H1 (cell line): Measurements from ENCODE around the gene CCL25. TPM values are rescaled to one million over a fixed set of nuclear protein-coding genes. Genes with fewer than 3 reads are reported as not detected.

Experiments
- CTCF ChIA-PET: fragments of 300-600 bp; sonication (Branson Sonifier 250); formaldehyde crosslinking; loops from one replicate; lab custom pipeline; 2021; ENCODE audit not compliant: partially characterized antibody; lab: Charles Lee
- POLR2A ChIA-PET: fragments of 300-600 bp; sonication (Branson Sonifier 250); formaldehyde crosslinking; loops from one replicate; lab custom pipeline; 2021; ENCODE audit warnings: inconsistent platforms; ENCODE audit not compliant: partially characterized antibody; lab: Charles Lee
- DNase-seq, 2 experiments: peaks; one replicate each; pipeline versions ENCODE4 v3.0.0 to v3.0.0-alpha.2; 2010 to 2022; ENCODE audit warnings: low spot score in 2 of 2, low read depth in 1 of 2, mixed read lengths in 1 of 2
- FAIRE-seq: peaks from 2 replicates; lab custom pipeline; 2011; peaks lifted over from hg19 to GRCh38; lab: Jason Lieb, UNC
- H2AFZ ChIP-seq: 2 replicates; pipeline ENCODE4 v1.8.1; 2012; ENCODE audit warnings: low read length, inconsistent platforms
- H2AK5ac ChIP-seq: 2 replicates; pipeline ENCODE4 v1.6.1; 2013; ENCODE audit warnings: low read depth, low read length
- H2BK120ac ChIP-seq: replicated peaks from 2 replicates; pipeline ENCODE3; 2013; ENCODE audit warnings: low read depth, low read length, inconsistent platforms
- H2BK12ac ChIP-seq: 2 replicates; pipeline ENCODE4 v1.6.1; 2013; ENCODE audit warnings: low read depth, low read length
- H2BK15ac ChIP-seq: 2 replicates; pipeline ENCODE4 v1.6.1; 2013; ENCODE audit warnings: low read length
- H2BK20ac ChIP-seq: 2 replicates; pipeline ENCODE4 v1.6.1; 2013; ENCODE audit warnings: low read length
- H2BK5ac ChIP-seq: 2 replicates; pipeline ENCODE4 v1.6.1; 2013; ENCODE audit warnings: low read depth, low read length
- H3K14ac ChIP-seq: 2 replicates; pipeline ENCODE4 v1.6.1; 2013; ENCODE audit warnings: inconsistent platforms; ENCODE audit not compliant: insufficient read length
- H3K18ac ChIP-seq: 2 replicates; pipeline ENCODE4 v1.6.1; 2013; ENCODE audit warnings: low read length; ENCODE audit errors: extremely low read depth
- H3K23ac ChIP-seq: 2 replicates; pipeline ENCODE4 v1.6.1; 2013; ENCODE audit warnings: inconsistent platforms; ENCODE audit not compliant: insufficient read length
- H3K23me2 ChIP-seq: 2 replicates; pipeline ENCODE4 v1.6.1; 2013; ENCODE audit warnings: low read depth, low read length
- H3K27ac ChIP-seq: 2 replicates; pipeline ENCODE4 v1.6.1; 2011; ENCODE audit warnings: low read depth, low read length, inconsistent platforms
- H3K27me3 ChIP-seq, 4 experiments: replicated peaks in 1 of 4; 1 replicate in 1 of 4; 2 replicates in 3 of 4; pipeline versions ENCODE4 v1.6.1 to v1.8.1; 2011 to 2013; ENCODE audit warnings: low read length in 3 of 4, mild to moderate bottlenecking in 3 of 4, inconsistent platforms in 2 of 4, mixed read lengths in 2 of 4, moderate library complexity in 1 of 4; ENCODE audit not compliant: control insufficient read depth in 3 of 4, insufficient read depth in 3 of 4; ENCODE audit errors: extremely low read depth in 1 of 4
- H3K36me3 ChIP-seq, 4 experiments: 2 replicates each; pipeline versions ENCODE4 v1.6.1 to v1.8.1; 2011 to 2013; ENCODE audit warnings: mild to moderate bottlenecking in 4 of 4, low read length in 3 of 4, moderate library complexity in 2 of 4, control low read depth in 1 of 4, inconsistent platforms in 1 of 4; ENCODE audit not compliant: insufficient read depth in 4 of 4, control insufficient read depth in 2 of 4
- H3K4ac ChIP-seq: replicated peaks from 2 replicates; pipeline ENCODE3; 2013; ENCODE audit warnings: low read length, low read depth, mixed read lengths, inconsistent platforms; ENCODE audit not compliant: insufficient read length
- H3K4me1 ChIP-seq, 4 experiments: replicated peaks in 1 of 4; 1 replicate in 1 of 4; 2 replicates in 3 of 4; pipeline versions ENCODE4 v1.6.1 to v1.8.1; 2011 to 2013; ENCODE audit warnings: low read length in 3 of 4, inconsistent platforms in 2 of 4, mixed read lengths in 1 of 4; ENCODE audit not compliant: insufficient read depth in 4 of 4, control insufficient read depth in 3 of 4
- H3K4me2 ChIP-seq, 2 experiments: 2 replicates each; pipeline versions ENCODE4 v1.6.1 to v1.8.1; 2011 to 2013; ENCODE audit warnings: low read depth in 2 of 2, low read length in 2 of 2, control low read depth in 1 of 2, inconsistent platforms in 1 of 2, mild to moderate bottlenecking in 1 of 2; ENCODE audit not compliant: insufficient read depth in 1 of 2
- H3K4me3 ChIP-seq, 4 experiments: fragments of 200-600, 300-600 bp in 1 of 4; sonication (generic), shearing (Covaris generic), sonication (Bioruptor Twin) in 1 of 4; 2 replicates each; pipeline versions ENCODE4 v1.5.1 to v1.8.1; 2011 to 2016; ENCODE audit warnings: low read length in 4 of 4, low read depth in 3 of 4, control low read depth in 2 of 4, inconsistent platforms in 2 of 4, mild to moderate bottlenecking in 2 of 4, mixed read lengths in 1 of 4, moderate library complexity in 1 of 4; ENCODE audit not compliant: insufficient read depth in 2 of 4; ENCODE audit errors: extremely low read depth in 1 of 4
- H3K56ac ChIP-seq: replicated peaks from 2 replicates; pipeline ENCODE3; 2013; ENCODE audit warnings: low read depth, mild to moderate bottlenecking, mixed read lengths, low read length, inconsistent platforms; ENCODE audit not compliant: insufficient read length
- H3K79me1 ChIP-seq: 2 replicates; pipeline ENCODE4 v1.6.1; 2013; ENCODE audit warnings: low read depth, low read length, control low read depth
- H3K79me2 ChIP-seq, 2 experiments: 2 replicates each; pipeline versions ENCODE4 v1.6.1 to v1.8.1; 2012 to 2013; ENCODE audit warnings: low read length in 2 of 2, mild to moderate bottlenecking in 2 of 2, inconsistent platforms in 1 of 2; ENCODE audit not compliant: insufficient read depth in 2 of 2, control insufficient read depth in 1 of 2
- H3K9ac ChIP-seq, 4 experiments: replicated peaks in 1 of 4; 1 replicate in 1 of 4; 2 replicates in 3 of 4; pipeline versions ENCODE4 v1.6.1 to v1.8.1; 2011 to 2013; ENCODE audit warnings: low read depth in 3 of 4, low read length in 3 of 4, control low read depth in 2 of 4, mild to moderate bottlenecking in 2 of 4, moderate library complexity in 2 of 4, inconsistent platforms in 1 of 4; ENCODE audit errors: extremely low read depth in 1 of 4
- H3K9me3 ChIP-seq, 2 experiments: 2 replicates each; pipeline versions ENCODE4 v1.6.1 to v1.8.1; 2012 to 2013; ENCODE audit warnings: mild to moderate bottlenecking in 2 of 2, moderate library complexity in 2 of 2, control low read depth in 1 of 2, inconsistent platforms in 1 of 2, low read depth in 1 of 2, low read length in 1 of 2, mixed read lengths in 1 of 2; ENCODE audit not compliant: insufficient read depth in 2 of 2
- H4K20me1 ChIP-seq, 2 experiments: replicated peaks in 1 of 2; 2 replicates each; pipeline versions ENCODE3 to v1.8.1; 2011 to 2013; ENCODE audit warnings: inconsistent platforms in 2 of 2, low read length in 2 of 2, mild to moderate bottlenecking in 1 of 2; ENCODE audit not compliant: insufficient read depth in 2 of 2, control insufficient read depth in 1 of 2
- H4K5ac ChIP-seq: 2 replicates; pipeline ENCODE4 v1.6.1; 2013; ENCODE audit warnings: low read length, low read depth, mixed read lengths, inconsistent platforms; ENCODE audit not compliant: insufficient read length
- H4K8ac ChIP-seq: 2 replicates; pipeline ENCODE4 v1.8.0; 2013; ENCODE audit warnings: mild to moderate bottlenecking, moderate library complexity, low read length, inconsistent platforms; ENCODE audit not compliant: insufficient read depth; ENCODE audit errors: extremely low read depth
- H4K91ac ChIP-seq: replicated peaks from 2 replicates; pipeline ENCODE3; 2013; ENCODE audit warnings: low read length, mixed read lengths, inconsistent platforms; ENCODE audit not compliant: insufficient read length
- EGR1 ChIP-seq: IDR thresholded peaks from 2 replicates; pipeline ENCODE4 v1.6.1; 2011; ENCODE audit warnings: low read depth, low read length, borderline replicate concordance
- JUND ChIP-seq: IDR thresholded peaks from 2 replicates; pipeline ENCODE4 v1.6.1; 2011; ENCODE audit warnings: mild to moderate bottlenecking, improper control_type of control experiment, low read length
- KDM5A ChIP-seq: fragments of 200-600 bp; IDR thresholded peaks from 2 replicates; pipeline ENCODE4 v1.7.1; 2012; ENCODE audit warnings: mild to moderate bottlenecking, low read length, inconsistent platforms, mixed read lengths
- MAFK ChIP-seq: IDR thresholded peaks from 2 replicates; pipeline ENCODE4 v1.6.1; 2012; ENCODE audit warnings: low read depth, mild to moderate bottlenecking, improper control_type of control experiment, low read length
- RBBP5 ChIP-seq: IDR thresholded peaks from 2 replicates; pipeline ENCODE4 v1.7.1; 2012; ENCODE audit warnings: low read depth, mild to moderate bottlenecking, inconsistent platforms, low read length, moderate library complexity, borderline replicate concordance
- RFX5 ChIP-seq: IDR thresholded peaks from 2 replicates; pipeline ENCODE4 v1.6.1; 2011; ENCODE audit warnings: low read depth, low read length, improper control_type of control experiment, borderline replicate concordance
- RXRA ChIP-seq: IDR thresholded peaks from 2 replicates; pipeline ENCODE4 v1.6.1; 2011; ENCODE audit warnings: low read depth, mild to moderate bottlenecking, low read length, moderate library complexity; ENCODE audit not compliant: insufficient read depth
- SIRT6 ChIP-seq: IDR thresholded peaks from one replicate; pipeline ENCODE4 v1.7.1; 2012; ENCODE audit warnings: low read length, inconsistent platforms
- SRF ChIP-seq: IDR thresholded peaks from 2 replicates; pipeline ENCODE4 v1.6.1; 2011; ENCODE audit warnings: mild to moderate bottlenecking, low read depth, low read length, moderate library complexity
- TBP ChIP-seq: IDR thresholded peaks from 2 replicates; pipeline ENCODE4 v1.6.1; 2011; ENCODE audit warnings: low read depth, low read length, improper control_type of control experiment
- WGBS, 2 experiments: shearing (Covaris generic) in 1 of 2; methylation state at CpG; one replicate each; pipeline versions ENCODE4 v1.1.6 to v1.1.7; 2013 to 2015; ENCODE audit warnings: low lambda C conversion rate in 2 of 2, mixed read lengths in 2 of 2, inconsistent platforms in 1 of 2, low coverage in 1 of 2, missing lambda C conversion rate in 1 of 2; ENCODE audit not compliant: insufficient replicate concordance in 2 of 2, insufficient coverage in 1 of 2, insufficient read length in 1 of 2; ENCODE audit errors: extremely low coverage in 1 of 2, missing lambda C conversion rate in 1 of 2; 5-methylcytosine and 5-hydroxymethylcytosine counted together
- polyA plus RNA-seq, 7 experiments: library from polyadenylated mRNA; depleted of rRNA in 3 of 7; stranded (reverse) in 5 of 7; unstranded in 2 of 7; fragments of >200 nt in 5 of 7; fragments of 200-250 nt in 2 of 7; gene quantifications; 1 replicate in 5 of 7; 2 replicates in 1 of 7; 4 replicates in 1 of 7; pipeline versions ENCODE4 v1.2.1 to v1.2.3, GENCODE V29; 2011 to 2013; ENCODE audit warnings: missing spikeins in 2 of 7, mixed read lengths in 2 of 7
- total RNA-seq: library from RNA; stranded (reverse); fragmentation: NEBNext Ultra II Directional; extraction: Animal tissue kit (Norgen Biotek cat#: 25700); gene quantifications from 2 replicates; pipeline ENCODE4 v1.2.1, GENCODE V29; 2021

Gene CCL25
- total and polyA plus RNA-seq, 2 of the 8 experiments (the other 6 are each of a cell fraction or from before 2014, with no cell fraction given): 0.59 TPM; not detected in 1

GRCh38 chr19:8054169-8054568 lies 1.6 kb downstream of the CCL25 start:
- H3K27ac ChIP-seq: no peak overlapping the region
- no peak overlapping the region for H3K56ac ChIP-seq
- no peaks in the 10 kb centered on the region; the same call in 1 of the 2 replicates for H3K23me2 ChIP-seq
- no peak overlapping the region for H3K4me3 ChIP-seq
- H3K4me1 ChIP-seq: peaks cover 2 to 18% (median 7%) of the 10 kb centered on the region in 4 experiments; a peak in 6 of 7 replicates
- H3K27me3 ChIP-seq: peaks cover 0 to 5% (median 2%) of the 10 kb centered on the region in 4 experiments; a peak in 4 of 7 replicates
- H3K9me3 ChIP-seq: no peaks in the 10 kb centered on the region
- no peak overlapping the region for H2AFZ ChIP-seq
- H3K79me1 ChIP-seq: no peaks in the 10 kb centered on the region
- no peak overlapping the region for H2BK120ac ChIP-seq
- no peak overlapping the region for H4K5ac ChIP-seq
- WGBS, 2 experiments: 70% methylated on average over 9 of the region's 9 CpGs; no CpG with 5 or more reads in 1 of the 2 experiments
- FAIRE-seq: no peak
- H4K8ac ChIP-seq: no peak overlapping the region
- no peak overlapping the region for H2BK15ac ChIP-seq
- no peak overlapping the region for H2BK5ac ChIP-seq
- no peak for DNase-seq
- H3K4me2 ChIP-seq: peak overlapping the region in 1 of 2 experiments; percentile 18; a peak in 1 of 4 replicates
- no peaks in the 10 kb centered on the region for H3K79me2 ChIP-seq
- H3K4ac ChIP-seq: no peak overlapping the region
- CTCF ChIA-PET: interaction anchor here (0.6 to 4.8 kb wide), 7 partner anchors 14 to 69 kb away, joined by 3 to 39 read pairs (median 3); no protein-coding TSS in a partner anchor
- POLR2A ChIA-PET: interaction anchor here (0.6 to 2.8 kb wide), 3 partner anchors 14 to 361 kb away, joined by 3 to 8 read pairs (median 3); no protein-coding TSS in a partner anchor
- no peak overlapping the region for H2BK20ac ChIP-seq
- H4K20me1 ChIP-seq: no peaks in the 10 kb centered on the region
- no peak overlapping the region for H3K23ac ChIP-seq
- H3K9ac ChIP-seq: no peak overlapping the region
- H3K18ac ChIP-seq: peak overlapping the region; percentile 7
- no peak overlapping the region for H2BK12ac ChIP-seq
- no peak overlapping the region for H4K91ac ChIP-seq
- no peak overlapping the region for H2AK5ac ChIP-seq
- TF ChIP-seq KDM5A: no peak
- no peak for TF ChIP-seq JUND
- TF ChIP-seq RBBP5: no peak
- no peak for TF ChIP-seq TBP
- no peak for TF ChIP-seq SIRT6
- no peak for TF ChIP-seq MAFK
- no peak for TF ChIP-seq EGR1
- no peak for TF ChIP-seq RXRA
- TF ChIP-seq RFX5: no peak
- TF ChIP-seq SRF: no peak
- H3K36me3 ChIP-seq: no peaks in the 10 kb centered on the region
- H3K14ac ChIP-seq: no peak overlapping the region
